GM23248 (cell line): ENCODE data around the gene OSGEP. TPM values are rescaled to one million over a fixed set of nuclear protein-coding genes. Genes with fewer than 3 reads are reported as not detected.

Experiments
- DNase-seq: peaks from one replicate; pipeline ENCODE4 v3.0.0-alpha.2; 2015
- H2AFZ ChIP-seq: fragments of 200-600 bp; sonication (generic); 2 replicates; pipeline ENCODE4 v1.6.1; 2016; ENCODE audit warnings: antibody characterized with exemption
- H3F3A ChIP-seq: fragments of 200-600 bp; sonication (generic); 2 replicates; pipeline ENCODE4 v1.6.1; 2016; ENCODE audit warnings: mild to moderate bottlenecking, antibody characterized with exemption, mixed run types; ENCODE audit not compliant: insufficient read depth
- H3K27ac ChIP-seq: fragments of 200-600 bp; sonication (generic); 2 replicates; pipeline ENCODE4 v1.5.1; 2016; ENCODE audit warnings: mild to moderate bottlenecking
- H3K27me3 ChIP-seq: fragments of 200-600 bp; sonication (generic); replicated peaks from 2 replicates; pipeline ENCODE4 v1.6.1; 2016; ENCODE audit warnings: mild to moderate bottlenecking; ENCODE audit not compliant: insufficient read depth
- H3K36me3 ChIP-seq: fragments of 200-600 bp; sonication (generic); 2 replicates; pipeline ENCODE4 v1.6.1; 2016; ENCODE audit warnings: low read depth, mild to moderate bottlenecking
- H3K4me1 ChIP-seq: fragments of 200-600 bp; sonication (generic); 2 replicates; pipeline ENCODE4 v1.6.1; 2016; ENCODE audit warnings: mild to moderate bottlenecking; ENCODE audit not compliant: insufficient read depth
- H3K4me2 ChIP-seq: fragments of 200-600 bp; sonication (generic); one replicate; pipeline ENCODE4 v1.6.1; 2016; ENCODE audit warnings: mild to moderate bottlenecking; ENCODE audit not compliant: unreplicated experiment
- H3K4me3 ChIP-seq: fragments of 200-600 bp; sonication (generic); 2 replicates; pipeline ENCODE4 v1.5.1; 2016; ENCODE audit warnings: mild to moderate bottlenecking
- H3K79me2 ChIP-seq: fragments of 200-600 bp; sonication (generic); 2 replicates; pipeline ENCODE4 v1.6.1; 2016; ENCODE audit warnings: mild to moderate bottlenecking; ENCODE audit not compliant: insufficient read depth
- H3K9ac ChIP-seq: fragments of 200-600 bp; sonication (generic); 2 replicates; pipeline ENCODE4 v1.6.1; 2016; ENCODE audit warnings: mild to moderate bottlenecking
- H3K9me2 ChIP-seq: fragments of 200-600 bp; sonication (generic); 2 replicates; pipeline ENCODE4 v1.6.1; 2016; ENCODE audit warnings: mixed run types, mild to moderate bottlenecking, moderate library complexity; ENCODE audit not compliant: insufficient read depth
- H3K9me3 ChIP-seq: fragments of 200-600 bp; sonication (generic); one replicate; pipeline ENCODE4 v1.6.1; 2017; ENCODE audit warnings: low read depth
- H4K20me1 ChIP-seq: fragments of 200-600 bp; sonication (generic); 2 replicates; pipeline ENCODE4 v1.6.0; 2016; ENCODE audit not compliant: insufficient read depth
- EZH2 ChIP-seq: fragments of 200-600 bp; sonication (generic); IDR thresholded peaks from 2 replicates; pipeline ENCODE4 v1.6.1; 2018; ENCODE audit warnings: antibody characterized with exemption, mild to moderate bottlenecking; ENCODE audit not compliant: insufficient read depth, poor library complexity, severe bottlenecking
- EZH2phosphoT487 ChIP-seq: fragments of 200-600 bp; sonication (generic); IDR thresholded peaks from 2 replicates; pipeline ENCODE4 v1.6.1; 2018; ENCODE audit warnings: antibody characterized with exemption, moderate library complexity, mild to moderate bottlenecking, low read depth; ENCODE audit not compliant: insufficient read depth
- WGBS, 2 experiments: methylation state at CpG; one replicate each; pipeline ENCODE4 v1.1.6; 2015 to 2017; ENCODE audit warnings: low lambda C conversion rate in 2 of 2, low coverage in 1 of 2; ENCODE audit errors: missing lambda C conversion rate in 2 of 2; 5-methylcytosine and 5-hydroxymethylcytosine counted together
- in situ Hi-C: fragments of 300-500 bp; cut with MboI; formaldehyde crosslinking; loops from 2 replicates; pipeline ENCODE4 v1.15.0; 2020
- polyA plus RNA-seq: library from polyadenylated mRNA; unstranded; fragments of >200 nt; fragmentation: Nextera tagmentation; extraction: Ambion mirVana; gene quantifications from 2 replicates; pipeline ENCODE4 v1.2.1, GENCODE V29; 2016
- total RNA-seq: library from RNA; depleted of rRNA; stranded (reverse); fragments of >200 nt; shearing (Covaris generic); gene quantifications from 2 replicates; pipeline ENCODE4 v1.2.3, GENCODE V29; 2014

The OSGEP gene
- total and polyA plus RNA-seq, 2 experiments from 2014 or later = 24.2 to 37.8 TPM

DNA sequence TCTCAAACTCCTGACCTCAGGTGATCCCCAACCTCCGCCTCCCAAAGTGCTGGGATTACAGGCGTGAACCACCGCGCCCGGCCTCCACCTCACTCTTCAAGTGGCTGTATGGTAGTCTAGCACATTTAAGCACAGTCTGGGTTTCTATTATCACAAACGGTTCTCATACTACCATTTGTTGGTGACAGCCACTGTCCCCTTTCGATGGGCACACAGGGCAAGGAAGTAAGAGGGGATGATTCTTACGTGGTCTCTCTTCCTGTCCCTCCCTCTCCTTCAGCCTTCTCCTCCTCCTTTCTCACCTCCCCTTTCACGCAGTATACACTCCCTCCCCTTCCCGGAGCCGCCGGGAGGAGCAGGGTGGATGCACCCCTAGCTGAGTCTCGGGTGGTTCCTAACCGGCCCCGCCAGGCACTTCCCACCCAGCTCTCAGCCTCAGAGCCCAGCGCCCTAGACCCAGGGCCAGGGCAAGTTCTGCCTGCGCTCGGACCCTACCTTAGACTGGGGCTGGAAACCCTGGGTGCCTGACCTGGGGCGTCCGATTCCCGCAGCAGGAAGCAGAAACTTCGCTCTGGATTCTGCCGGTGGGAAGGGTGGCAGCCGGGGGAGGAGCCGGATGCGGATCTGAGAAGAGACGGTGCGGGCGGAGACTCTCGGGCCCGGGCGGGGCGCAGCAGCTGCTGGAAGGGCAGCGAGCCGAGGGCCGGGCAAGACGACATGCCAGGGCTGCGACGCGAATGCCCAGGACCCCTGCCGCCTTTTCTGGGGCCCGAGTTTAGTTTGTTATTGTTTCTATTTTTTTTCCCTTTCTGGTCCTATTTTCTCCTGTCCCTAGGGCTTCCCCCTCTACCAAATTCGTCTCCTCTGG is 41.5 kb downstream of the OSGEP start, which contains the start of gene TEP1:
Gene TEP1, minus strand, starts transcription at position 626 of the 868 bp plus-strand sequence. CDS start 5,062 bp downstream, outside the sequence.
- H3K9me2 ChIP-seq = no peaks in the 10 kb centered on the region
- H3K27me3 ChIP-seq = no peaks in the 10 kb centered on the region
- peaks cover 18% of the 10 kb centered on the region for H3F3A ChIP-seq
- H3K79me2 ChIP-seq = peaks cover 36% of the 10 kb centered on the region
- peak within 1 kb of the TSS; percentile 89 for H3K27ac ChIP-seq
- peak; percentile 96 for DNase-seq
- WGBS, 2 experiments = 1% methylated on average over 40 to 41 of the region's 43 CpGs
- H3K36me3 ChIP-seq = no peaks in the 10 kb centered on the region
- H3K4me2 ChIP-seq = peak within 1 kb of the TSS; percentile 84
- H2AFZ ChIP-seq = peak within 1 kb of the TSS; percentile 88
- H3K9ac ChIP-seq = peak within 1 kb of the TSS; percentile 88
- H3K4me1 ChIP-seq = peaks cover 19% of the 10 kb centered on the region
- H3K4me3 ChIP-seq = peak within 1 kb of the TSS; percentile 98
- no peaks in the 10 kb centered on the region for H3K9me3 ChIP-seq
- in situ Hi-C loops = no loop called here
- TF ChIP-seq EZH2phosphoT487 (no peak), EZH2 (no peak)
- H4K20me1 ChIP-seq = no peaks in the 10 kb centered on the region

DNA sequence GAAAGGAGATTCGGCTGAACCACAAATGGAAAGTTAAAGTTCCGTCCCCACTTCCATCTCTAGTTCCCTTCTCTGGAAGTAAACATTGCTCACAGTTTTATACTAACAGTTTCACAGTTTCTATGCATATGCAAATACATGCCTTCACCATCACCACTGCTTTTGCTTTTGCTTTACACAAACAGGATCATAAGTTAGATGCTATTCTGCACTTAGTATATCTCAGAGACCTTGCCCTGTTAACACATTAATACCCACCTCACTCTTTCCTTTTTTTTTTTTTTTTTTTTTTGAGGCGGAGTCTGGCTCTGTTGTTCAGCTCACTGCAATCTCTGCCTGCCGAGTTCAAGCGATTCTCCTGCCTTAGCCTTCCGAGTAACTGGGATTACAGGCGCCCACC is 42.2 kb downstream of the OSGEP start:
- in situ Hi-C loops = no loop called here
- peak overlapping the region; percentile 88 for H2AFZ ChIP-seq
- peak overlapping the region; percentile 89 for H3K27ac ChIP-seq
- peaks cover 19% of the 10 kb centered on the region for H3K4me1 ChIP-seq
- no peaks in the 10 kb centered on the region for H3K9me3 ChIP-seq
- H3K27me3 ChIP-seq = no peaks in the 10 kb centered on the region
- H3F3A ChIP-seq = peaks cover 18% of the 10 kb centered on the region
- H3K79me2 ChIP-seq = peaks cover 43% of the 10 kb centered on the region
- H3K9ac ChIP-seq = peak overlapping the region; percentile 88
- DNase-seq = peak; percentile 29
- H3K36me3 ChIP-seq = peaks cover 4% of the 10 kb centered on the region; the same call in 1 of the 2 replicates
- H3K4me2 ChIP-seq = peak overlapping the region; percentile 84
- peak overlapping the region; percentile 98 for H3K4me3 ChIP-seq
- WGBS, 2 experiments = 0 to 2% methylated on average over 7 of the region's 7 CpGs
- TF ChIP-seq EZH2phosphoT487 = no peak
- TF ChIP-seq EZH2 = no peak
- no peaks in the 10 kb centered on the region for H4K20me1 ChIP-seq
- H3K9me2 ChIP-seq = no peaks in the 10 kb centered on the region

DNA sequence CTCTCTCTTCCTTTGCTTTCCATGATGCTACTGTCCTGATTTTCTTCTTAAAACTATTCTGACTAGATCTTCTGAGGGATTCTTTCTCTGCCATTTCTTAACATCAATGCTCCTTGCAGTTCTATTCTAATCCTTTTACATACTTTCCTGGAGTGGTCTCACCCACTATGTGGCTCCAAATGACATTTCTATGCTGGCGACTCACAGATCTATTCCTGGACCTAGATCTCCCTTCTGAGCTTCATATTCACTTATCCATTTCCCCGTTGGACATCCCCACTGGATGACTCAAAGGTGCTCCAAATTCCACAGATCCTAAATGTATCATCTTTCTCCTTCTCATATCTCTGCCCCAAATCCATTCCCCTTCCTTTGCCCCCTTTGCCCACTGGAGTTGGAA is 45.4 kb downstream of the OSGEP start:
- H3K36me3 ChIP-seq = peaks cover 30% of the 10 kb centered on the region; the same call in 1 of the 2 replicates
- H4K20me1 ChIP-seq = no peaks in the 10 kb centered on the region
- peak overlapping the region; percentile 36 for H3K27ac ChIP-seq
- no peak overlapping the region for H3K9ac ChIP-seq
- H3K27me3 ChIP-seq = no peaks in the 10 kb centered on the region
- 17 to 42% methylated on average over 2 of the region's 2 CpGs for WGBS, 2 experiments
- peaks cover 19% of the 10 kb centered on the region for H3K4me1 ChIP-seq
- peak overlapping the region; percentile 0 for H3K4me2 ChIP-seq
- H3F3A ChIP-seq = peaks cover 18% of the 10 kb centered on the region
- peaks cover 75% of the 10 kb centered on the region for H3K79me2 ChIP-seq
- no peak overlapping the region for H2AFZ ChIP-seq
- no peak overlapping the region for H3K4me3 ChIP-seq
- in situ Hi-C loops = no loop called here
- H3K9me3 ChIP-seq = no peaks in the 10 kb centered on the region
- no peak for TF ChIP-seq EZH2phosphoT487
- no peak for TF ChIP-seq EZH2
- H3K9me2 ChIP-seq = no peaks in the 10 kb centered on the region
- peak; percentile 74 for DNase-seq

DNA sequence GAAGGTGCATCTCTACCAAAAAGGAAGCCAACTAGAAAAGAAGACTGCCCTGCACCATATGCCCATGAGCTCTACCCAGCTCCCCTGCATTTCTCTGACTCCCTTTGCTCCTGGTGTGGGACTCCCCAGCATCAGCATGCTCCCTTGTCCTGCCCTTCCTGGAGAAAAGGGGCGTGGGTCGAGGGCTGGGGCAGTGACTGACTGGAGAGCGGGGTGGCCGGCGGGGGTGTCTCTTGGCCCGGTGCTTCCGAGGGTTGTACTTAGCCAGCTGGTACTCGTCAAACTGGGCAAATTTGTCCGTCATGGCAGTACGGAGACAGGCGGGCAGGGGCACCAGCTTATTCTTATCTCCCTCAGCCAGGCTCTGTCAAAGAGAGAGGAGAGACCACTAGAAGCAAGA is 51.1 kb downstream of the OSGEP start:
- peaks cover 63% of the 10 kb centered on the region for H3K36me3 ChIP-seq
- no peak for DNase-seq
- no peaks in the 10 kb centered on the region for H3K27me3 ChIP-seq
- peaks cover 8% of the 10 kb centered on the region for H3K4me1 ChIP-seq
- no peaks in the 10 kb centered on the region for H4K20me1 ChIP-seq
- in situ Hi-C loops = no loop called here
- H3F3A ChIP-seq = no peaks in the 10 kb centered on the region
- no peak overlapping the region for H3K9ac ChIP-seq
- H3K4me2 ChIP-seq = no peak overlapping the region
- H2AFZ ChIP-seq = no peak overlapping the region
- H3K4me3 ChIP-seq = no peak overlapping the region
- no peak overlapping the region for H3K27ac ChIP-seq
- H3K9me2 ChIP-seq = no peaks in the 10 kb centered on the region
- 87 to 91% methylated on average over 6 to 11 of the region's 11 CpGs for WGBS, 2 experiments
- H3K79me2 ChIP-seq = peaks cover 47% of the 10 kb centered on the region
- TF ChIP-seq EZH2 (no peak), EZH2phosphoT487 (no peak)
- no peaks in the 10 kb centered on the region for H3K9me3 ChIP-seq
